RWPE2 (cell line): ENCODE data around the gene TICAM1.
"Not testable (repeated sequence)": the region's sequence is repeated elsewhere in the genome, so short reads cannot be mapped to it uniquely, and the experiment has no call there.

Source experiments
- ATAC-seq: fragments of 200-7000 bp; cut with Tn5 transposase; 3 replicates; pipeline ENCODE4 v1.9.1; 2021; ENCODE audit warnings: low read depth
- DNase-seq: peaks from one replicate; pipeline ENCODE4 v3.0.0-alpha.2; 2020; ENCODE audit warnings: low spot score
- H3K27ac ChIP-seq: fragments of 450-650 bp; 2 replicates; pipeline ENCODE4 v1.5.1; 2017; ENCODE audit warnings: mild to moderate bottlenecking; ENCODE audit not compliant: poor library complexity, severe bottlenecking
- H3K27me3 ChIP-seq: fragments of 250-450 bp; sonication (Bioruptor Pico); 2 replicates; pipeline ENCODE4 v1.5.1; 2021; ENCODE audit warnings: mild to moderate bottlenecking, moderate library complexity; ENCODE audit not compliant: insufficient read depth, poor library complexity, severe bottlenecking
- H3K36me3 ChIP-seq: fragments of 250-450 bp; sonication (Bioruptor Pico); 2 replicates; pipeline ENCODE4 v1.5.1; 2020; ENCODE audit warnings: low read depth, mild to moderate bottlenecking, moderate library complexity
- H3K4me1 ChIP-seq: fragments of 250-450 bp; sonication (Bioruptor Pico); 2 replicates; pipeline ENCODE4 v1.5.1; 2021; ENCODE audit warnings: mild to moderate bottlenecking, moderate library complexity; ENCODE audit not compliant: insufficient read depth, poor library complexity, severe bottlenecking
- H3K4me3 ChIP-seq: fragments of 250-450 bp; sonication (Bioruptor Pico); 2 replicates; pipeline ENCODE4 v1.5.1; 2021; ENCODE audit warnings: mild to moderate bottlenecking, moderate library complexity; ENCODE audit not compliant: severe bottlenecking
- H3K9me3 ChIP-seq: fragments of 250-450 bp; sonication (Bioruptor Pico); 2 replicates; pipeline ENCODE4 v1.5.1; 2021; ENCODE audit warnings: mild to moderate bottlenecking, moderate library complexity; ENCODE audit not compliant: severe bottlenecking
- CTCF ChIP-seq: fragments of 450-650 bp; IDR thresholded peaks from one replicate; pipeline ENCODE4 v1.5.1; 2017; ENCODE audit warnings: mild to moderate bottlenecking, moderate library complexity; ENCODE audit not compliant: poor library complexity, severe bottlenecking

The TICAM1 gene

GRCh38 chr19:4806384-4806783, 25.1 kb downstream of the TICAM1 start:
- H3K9me3 ChIP-seq, result no peaks in the 10 kb centered on the region
- H3K4me3 ChIP-seq, result no peak overlapping the region
- no peak for TF ChIP-seq CTCF
- H3K27me3 ChIP-seq, result no peaks in the 10 kb centered on the region
- H3K27ac ChIP-seq, result no peak overlapping the region
- no peak for ATAC-seq
- H3K36me3 ChIP-seq, result no peaks in the 10 kb centered on the region
- no peak for DNase-seq
- no peaks in the 10 kb centered on the region for H3K4me1 ChIP-seq

- H3K9me3 ChIP-seq, H3K4me1 ChIP-seq, DNase-seq, H3K36me3 ChIP-seq, H3K4me3 ChIP-seq, ATAC-seq, H3K27me3 ChIP-seq, H3K27ac ChIP-seq: not testable (repeated sequence)
These were observed 26.4 kb downstream of the TICAM1 start for GRCh38 chr19:4805140-4805539.

- no peaks in the 10 kb centered on the region for H3K9me3 ChIP-seq
- peaks cover 4% of the 10 kb centered on the region for H3K4me1 ChIP-seq
- TF ChIP-seq CTCF, result peak; percentile 81
- DNase-seq (no peak), ATAC-seq (peak; percentile 68)
- no peaks in the 10 kb centered on the region for H3K36me3 ChIP-seq
- H3K4me3 ChIP-seq, result no peak overlapping the region
- no peaks in the 10 kb centered on the region for H3K27me3 ChIP-seq
- H3K27ac ChIP-seq, result no peak overlapping the region
These were observed 27.5 kb downstream of the TICAM1 start for GRCh38 chr19:4803736-4804695.

GRCh38 chr19:4802711-4803110, 28.8 kb downstream of the TICAM1 start:
- Histone ChIP-seq H3K4me3 (no peak overlapping the region), H3K36me3 (no peaks in the 10 kb centered on the region), H3K9me3 (no peaks in the 10 kb centered on the region), H3K27me3 (no peaks in the 10 kb centered on the region), H3K4me1 (peaks cover 4% of the 10 kb centered on the region), H3K27ac (no peak overlapping the region)
- ATAC-seq, result no peak
- no peak for TF ChIP-seq CTCF
- no peak for DNase-seq

- Histone ChIP-seq H3K4me3 (no peak overlapping the region), H3K4me1 (peaks cover 4% of the 10 kb centered on the region), H3K9me3 (no peaks in the 10 kb centered on the region), H3K36me3 (no peaks in the 10 kb centered on the region; the same call in 1 of the 2 replicates), H3K27ac (no peak overlapping the region), H3K27me3 (no peaks in the 10 kb centered on the region)
- no peak for TF ChIP-seq CTCF
- DNase-seq, result no peak
- ATAC-seq, result no peak
These were observed 30.4 kb downstream of the TICAM1 start for GRCh38 chr19:4801085-4801619.
